Erythroblast (primary cell): ENCODE results near the gene POLD1.
A peak's percentile ranks its signal among the peaks of the same experiment; 100 is the strongest.

Source experiments
- GATA1 ChIP-seq: IDR thresholded peaks from 2 replicates; pipeline ENCODE4 v1.6.1; 2011; ENCODE audit warnings: low read depth, mild to moderate bottlenecking, control low read depth, low read length, moderate library complexity
- POLR2A ChIP-seq: IDR thresholded peaks from 2 replicates; pipeline ENCODE4 v1.6.1; 2011; ENCODE audit warnings: mild to moderate bottlenecking, low read length

DNA sequence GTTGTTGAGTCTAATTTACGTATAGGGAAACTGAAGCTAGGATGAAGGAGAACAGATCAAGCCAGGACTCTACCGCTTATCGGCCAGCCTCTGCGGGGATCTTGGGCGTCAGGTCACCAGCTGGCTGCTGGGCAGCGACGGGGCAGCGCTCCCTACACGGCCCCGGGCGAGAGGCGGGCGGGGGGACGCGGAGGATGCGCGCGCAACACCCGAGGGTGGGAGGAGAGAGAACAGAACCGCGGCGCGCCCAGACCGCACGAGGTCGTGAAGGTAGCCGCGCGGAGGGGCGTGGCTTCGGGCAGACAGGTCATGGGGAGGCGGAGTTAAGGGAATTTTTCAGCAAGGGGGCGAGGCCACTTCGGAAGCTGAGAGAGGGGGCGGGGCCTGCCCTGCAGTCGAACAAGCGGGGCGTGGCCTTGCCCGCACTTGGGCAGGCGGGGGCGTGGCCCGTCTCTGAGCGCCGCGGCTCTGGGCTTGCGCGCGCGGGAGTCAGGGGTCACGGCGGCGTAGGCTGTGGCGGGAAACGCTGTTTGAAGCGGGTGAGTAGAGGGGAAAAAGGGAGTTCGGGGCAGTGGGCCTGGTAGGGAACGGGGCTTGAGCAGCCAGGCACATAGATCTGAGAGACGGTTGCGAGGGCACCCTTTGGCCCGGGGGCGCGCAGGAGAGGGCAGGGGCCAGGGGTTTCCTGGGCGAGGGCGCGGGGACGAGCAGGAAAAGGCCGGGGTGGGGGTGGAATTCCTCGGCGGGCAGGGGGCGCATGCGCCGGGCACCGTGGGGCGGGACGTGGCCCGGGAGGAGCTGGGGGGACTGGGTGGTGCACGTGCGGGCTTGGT lies at the start of gene POLD1:
- TF ChIP-seq POLR2A (peak; percentile 92), GATA1 (no peak)
